Activated CD4-positive, alpha-beta T cell treated with anti-CD3 and anti-CD28 coated beads, Interleukin-2, amount 10 ng/mL, durations not matched to agents 7 days and 5 days (primary cell): ENCODE measurements around the gene FLYWCH1. TPM values are rescaled to one million over a fixed set of nuclear protein-coding genes. Genes with fewer than 3 reads are reported as not detected.
A peak's percentile ranks its signal among the peaks of the same experiment; 100 is the strongest.

Experiments
- CTCF ChIA-PET: fragments of 350-600 bp; sonication (Branson Sonifier 250); formaldehyde crosslinking; loops from one replicate; lab custom pipeline; 2021; ENCODE audit warnings: antibody characterized with exemption; lab: Charles Lee
- POLR2A ChIA-PET: fragments of 350-600 bp; sonication (Branson Sonifier 250); formaldehyde crosslinking; loops from one replicate; lab custom pipeline; 2021; ENCODE audit warnings: antibody characterized with exemption; lab: Charles Lee
- DNase-seq: peaks from one replicate; pipeline ENCODE4 v3.0.0-alpha.2; 2020
- H3K27ac Mint-ChIP-seq: one replicate; pipeline ENCODE4 v1.8.0; 2021; ENCODE audit warnings: mild to moderate bottlenecking, moderate library complexity, mixed read lengths
- H3K27me3 Mint-ChIP-seq: one replicate; pipeline ENCODE4 v1.8.0; 2021; ENCODE audit warnings: mixed read lengths
- H3K36me3 Mint-ChIP-seq: one replicate; pipeline ENCODE4 v1.8.0; 2021; ENCODE audit warnings: low read depth, mixed read lengths
- H3K4me1 Mint-ChIP-seq: one replicate; pipeline ENCODE4 v1.8.0; 2021; ENCODE audit warnings: mixed read lengths
- H3K4me3 Mint-ChIP-seq: one replicate; pipeline ENCODE4 v1.8.0; 2021; ENCODE audit warnings: mild to moderate bottlenecking, moderate library complexity, mixed read lengths
- H3K9me3 Mint-ChIP-seq: one replicate; pipeline ENCODE4 v1.8.0; 2021; ENCODE audit warnings: mixed read lengths
- total RNA-seq, 2 experiments: library from RNA; stranded (reverse); gene quantifications; one replicate each; pipeline ENCODE4 v1.2.3, GENCODE V29; 2021

The FLYWCH1 gene
- total RNA-seq, 2 experiments from 2014 or later, result 46.8 to 52.7 TPM

- Mint-ChIP-seq H3K36me3 (no peaks in the 10 kb centered on the region), H3K27me3 (peaks cover 20% of the 10 kb centered on the region)
These were observed 50.8 kb downstream of the FLYWCH1 start for GRCh38 chr16:2962334-2963073.

GRCh38 chr16:2963074-2963722 lies 51.5 kb downstream of the FLYWCH1 start:
- Mint-ChIP-seq H3K4me1 (peaks cover 24% of the 10 kb centered on the region), H3K4me3 (no peak overlapping the region), H3K36me3 (no peaks in the 10 kb centered on the region), H3K9me3 (no peaks in the 10 kb centered on the region), H3K27me3 (peaks cover 24% of the 10 kb centered on the region), H3K27ac (no peak overlapping the region)
- ChIA-PET POLR2A (no interaction called here), CTCF (interaction anchor here (1.4 to 1.7 kb wide), 4 partner anchors 10 to 95 kb away, joined by 3 to 7 read pairs (median 4); no protein-coding TSS in a partner anchor)
- no peak for DNase-seq

More at GRCh38 chr16:2962334-2963073, 50.8 kb downstream of the FLYWCH1 start:
- Mint-ChIP-seq H3K4me1 (peaks cover 20% of the 10 kb centered on the region), H3K4me3 (no peak overlapping the region), H3K9me3 (no peaks in the 10 kb centered on the region), H3K27ac (no peak overlapping the region)
- ChIA-PET CTCF (interaction anchor here (0.7 to 1.7 kb wide), 7 partner anchors 8 to 124 kb away, joined by 3 to 7 read pairs (median 3); no protein-coding TSS in a partner anchor), POLR2A (no interaction called here)
- DNase-seq, result no peak

- DNase-seq, result no peak
- Mint-ChIP-seq H3K27me3 (peaks cover 28% of the 10 kb centered on the region), H3K36me3 (no peaks in the 10 kb centered on the region), H3K27ac (peak within 1 kb of the TSS; percentile 5), H3K9me3 (no peaks in the 10 kb centered on the region), H3K4me1 (peaks cover 29% of the 10 kb centered on the region), H3K4me3 (peak within 1 kb of the TSS; percentile 52)
- CTCF ChIA-PET, result interaction anchor here (1.3 to 1.7 kb wide), 2 partner anchors 14 to 37 kb away, joined by 3 to 4 read pairs; no protein-coding TSS in a partner anchor
- POLR2A ChIA-PET, result no interaction called here
These were observed 52.2 kb downstream of the FLYWCH1 start, which contains the start of gene KREMEN2 for GRCh38 chr16:2963723-2964474. TSS of gene KREMEN2 (plus strand) at chr16:2964275. CDS start at chr16:2964521, 246 bp downstream.

GRCh38 chr16:2964475-2965336 lies 53.0 kb downstream of the FLYWCH1 start:
- Mint-ChIP-seq H3K36me3 (no peaks in the 10 kb centered on the region), H3K27ac (peak overlapping the region; percentile 5), H3K9me3 (no peaks in the 10 kb centered on the region), H3K4me3 (peak overlapping the region; percentile 38), H3K27me3 (peaks cover 28% of the 10 kb centered on the region), H3K4me1 (peaks cover 29% of the 10 kb centered on the region)
- POLR2A ChIA-PET, result interaction anchor here (0.5 kb wide), 1 partner anchor 194 kb away, joined by 6 read pairs; no protein-coding TSS in a partner anchor
- CTCF ChIA-PET, result interaction anchor here (0.7 to 1.3 kb wide), 3 partner anchors 37 to 348 kb away, joined by 3 read pairs; no protein-coding TSS in a partner anchor
- DNase-seq, result peak; percentile 71

GRCh38 chr16:2966043-2966807 lies 54.5 kb downstream of the FLYWCH1 start:
- ChIA-PET CTCF (interaction anchor here (0.7 to 1.7 kb wide), 5 partner anchors 38 to 245 kb away, joined by 4 to 5 read pairs (median 5); no protein-coding TSS in a partner anchor), POLR2A (no interaction called here)
- Mint-ChIP-seq H3K36me3 (peaks cover 4% of the 10 kb centered on the region), H3K27ac (no peak overlapping the region), H3K27me3 (peaks cover 28% of the 10 kb centered on the region), H3K4me1 (peaks cover 40% of the 10 kb centered on the region), H3K9me3 (no peaks in the 10 kb centered on the region), H3K4me3 (no peak overlapping the region)
- no peak for DNase-seq

GRCh38 chr16:2966808-2967191 lies 55.1 kb downstream of the FLYWCH1 start:
- CTCF ChIA-PET, result interaction anchor here (0.9 to 1.7 kb wide), 4 partner anchors 37 to 61 kb away, joined by 4 to 5 read pairs (median 4); no protein-coding TSS in a partner anchor
- Mint-ChIP-seq H3K4me1 (peaks cover 37% of the 10 kb centered on the region), H3K36me3 (peaks cover 4% of the 10 kb centered on the region), H3K4me3 (no peak overlapping the region), H3K27me3 (peaks cover 26% of the 10 kb centered on the region), H3K9me3 (no peaks in the 10 kb centered on the region), H3K27ac (no peak overlapping the region)
- no peak for DNase-seq
- POLR2A ChIA-PET, result no interaction called here

- ChIA-PET POLR2A (no interaction called here), CTCF (interaction anchor here (0.9 to 1.7 kb wide), 4 partner anchors 37 to 61 kb away, joined by 4 to 5 read pairs (median 4); no protein-coding TSS in a partner anchor)
- H3K4me3 Mint-ChIP-seq, result no peak overlapping the region
- H3K36me3 Mint-ChIP-seq, result peaks cover 8% of the 10 kb centered on the region
- no peak overlapping the region for H3K27ac Mint-ChIP-seq
- no peaks in the 10 kb centered on the region for H3K9me3 Mint-ChIP-seq
- peaks cover 38% of the 10 kb centered on the region for H3K4me1 Mint-ChIP-seq
- DNase-seq, result no peak
- H3K27me3 Mint-ChIP-seq, result peaks cover 22% of the 10 kb centered on the region
These were observed 55.5 kb downstream of the FLYWCH1 start for GRCh38 chr16:2967211-2967631.

- peaks cover 14% of the 10 kb centered on the region for H3K36me3 Mint-ChIP-seq
- no peak overlapping the region for H3K27ac Mint-ChIP-seq
- H3K4me1 Mint-ChIP-seq, result peaks cover 42% of the 10 kb centered on the region
- DNase-seq, result no peak
- ChIA-PET CTCF (interaction anchor here (1.7 kb wide), 1 partner anchor 60 kb away, joined by 4 read pairs; no protein-coding TSS in a partner anchor), POLR2A (no interaction called here)
- no peaks in the 10 kb centered on the region for H3K9me3 Mint-ChIP-seq
- H3K27me3 Mint-ChIP-seq, result peaks cover 20% of the 10 kb centered on the region
- H3K4me3 Mint-ChIP-seq, result peak overlapping the region; percentile 71
These were observed 56.0 kb downstream of the FLYWCH1 start for GRCh38 chr16:2967721-2968161.

- Mint-ChIP-seq H3K27me3 (peaks cover 17% of the 10 kb centered on the region), H3K4me3 (peak overlapping the region; percentile 71), H3K4me1 (peaks cover 43% of the 10 kb centered on the region), H3K9me3 (no peaks in the 10 kb centered on the region), H3K27ac (peak overlapping the region; percentile 50), H3K36me3 (peaks cover 14% of the 10 kb centered on the region)
- ChIA-PET CTCF (no interaction called here), POLR2A (no interaction called here)
- no peak for DNase-seq
These were observed 56.6 kb downstream of the FLYWCH1 start for GRCh38 chr16:2968368-2968737.

- Mint-ChIP-seq H3K27ac (peak within 1 kb of the TSS; percentile 73), H3K4me3 (peak within 1 kb of the TSS; percentile 76), H3K4me1 (peaks cover 40% of the 10 kb centered on the region), H3K9me3 (no peaks in the 10 kb centered on the region), H3K36me3 (peaks cover 14% of the 10 kb centered on the region), H3K27me3 (peaks cover 14% of the 10 kb centered on the region)
- POLR2A ChIA-PET, result no interaction called here
- CTCF ChIA-PET, result interaction anchor here (0.9 to 1.9 kb wide), 5 partner anchors 11 to 160 kb away, joined by 3 to 19 read pairs (median 3); partner anchors contain the start of genes PKMYT1 and TNFRSF12A
- peak; percentile 83 for DNase-seq
These were observed 57.2 kb downstream of the FLYWCH1 start, which contains the start of gene PAQR4 for GRCh38 chr16:2968738-2969544. TSS of gene PAQR4 (plus strand) at chr16:2969348. CDS start at chr16:2969675, 327 bp downstream.
